Suppressor macrophage (primary cell): ENCODE results near the gene OR51A2.
"Not testable (repeated sequence)": the region's sequence is repeated elsewhere in the genome, so short reads cannot be mapped to it uniquely, and the experiment has no call there.

Experiments used
- DNase-seq, 4 experiments: peaks; one replicate each; pipeline ENCODE4 v3.0.0-alpha.2; 2020 to 2022
- total RNA-seq, 17 experiments: gene quantifications; one replicate each; lab custom pipeline; 2026; ENCODE audit warnings: mixed read lengths in 6 of 17, inconsistent platforms in 3 of 17; lab: John Stamatoyannopoulos, UW

OR51A2 gene, protein sequence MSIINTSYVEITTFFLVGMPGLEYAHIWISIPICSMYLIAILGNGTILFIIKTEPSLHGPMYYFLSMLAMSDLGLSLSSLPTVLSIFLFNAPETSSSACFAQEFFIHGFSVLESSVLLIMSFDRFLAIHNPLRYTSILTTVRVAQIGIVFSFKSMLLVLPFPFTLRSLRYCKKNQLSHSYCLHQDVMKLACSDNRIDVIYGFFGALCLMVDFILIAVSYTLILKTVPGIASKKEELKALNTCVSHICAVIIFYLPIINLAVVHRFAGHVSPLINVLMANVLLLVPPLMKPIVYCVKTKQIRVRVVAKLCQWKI
- total RNA-seq = 0 reads per million in 17 experiments

DNA sequence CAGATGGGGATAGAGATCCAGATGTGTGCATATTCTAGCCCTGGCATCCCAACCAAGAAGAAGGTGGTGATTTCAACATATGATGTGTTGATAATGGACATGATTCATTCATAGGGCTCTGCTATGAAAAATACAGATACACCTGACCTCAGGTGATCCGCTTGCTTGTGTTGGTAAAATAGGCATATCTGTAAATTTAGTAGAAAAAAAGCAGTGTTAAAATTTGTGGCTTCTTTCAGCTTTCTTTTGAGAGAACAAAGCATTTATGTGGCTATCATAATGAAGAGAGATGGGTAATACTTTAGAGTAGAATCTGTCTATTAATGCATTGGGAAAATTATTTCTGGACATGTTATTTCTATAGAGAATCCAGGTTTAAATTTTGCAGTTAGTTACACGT is at the start of gene OR51A2:
OR51A2 (minus strand) TSS at position 101 of the 400 bp plus-strand sequence; CDS start at position 101, 0 bp downstream.
- DNase-seq = not testable (repeated sequence)

- peak; percentile 51 to 74 (median 54) for DNase-seq
These were observed 49.1 kb upstream of the OR51A2 start for GRCh38 chr11:5004424-5005274.

- no peak for DNase-seq
These were observed 39.0 kb upstream of the OR51A2 start, which contains the start of gene OR51L1 for GRCh38 chr11:4994551-4994950. Gene OR51L1 (plus strand): TSS chr11:4994851. CDS start chr11:4998983, 4,132 bp downstream.

DNA sequence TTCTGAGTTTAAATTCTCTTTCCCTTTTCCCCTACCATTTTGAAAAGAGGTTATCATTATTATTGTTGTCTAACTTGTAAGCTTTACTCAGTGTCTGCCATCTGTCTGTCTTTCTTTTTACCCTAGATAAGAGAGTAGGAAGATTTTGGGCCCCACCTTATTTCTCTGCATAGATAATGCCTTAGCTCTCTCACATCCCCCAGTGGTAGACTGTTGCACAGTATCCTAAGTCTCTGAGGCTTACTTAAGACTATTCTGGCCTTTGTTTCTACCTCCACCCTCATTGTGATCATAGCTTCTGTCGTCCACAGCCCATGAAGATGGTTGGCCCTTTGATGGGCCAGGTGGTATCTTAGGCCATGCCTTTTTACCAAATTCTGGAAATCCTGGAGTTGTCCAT is 35.5 kb upstream of the OR51A2 start:
- DNase-seq = no peak

GRCh38 chr11:4983841-4984240 is 28.3 kb upstream of the OR51A2 start:
- DNase-seq = no peak

DNA sequence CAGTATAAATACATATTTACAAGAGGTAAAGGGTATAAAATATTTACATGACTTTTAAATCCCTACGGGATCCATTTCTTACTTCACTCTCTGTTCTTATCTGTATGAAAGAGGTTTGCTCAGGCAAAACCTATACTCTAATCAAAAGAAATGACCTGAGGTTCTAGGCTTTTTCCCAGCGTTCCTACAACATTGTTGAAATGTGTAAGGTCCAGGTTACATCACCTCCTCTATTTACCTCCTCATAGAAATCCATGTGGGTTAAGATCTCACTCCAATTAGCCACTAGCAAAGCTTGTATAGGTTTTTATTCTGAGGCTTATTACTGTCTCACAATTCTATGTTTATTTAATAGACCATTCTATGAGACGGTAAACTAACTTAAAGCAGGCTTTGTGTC is 27.2 kb upstream of the OR51A2 start:
- no peak for DNase-seq

GRCh38 chr11:4979036-4979435 is 23.5 kb upstream of the OR51A2 start:
- no peak for DNase-seq

- no peak for DNase-seq
These were observed 19.9 kb upstream of the OR51A2 start for GRCh38 chr11:4975436-4975835.

DNA sequence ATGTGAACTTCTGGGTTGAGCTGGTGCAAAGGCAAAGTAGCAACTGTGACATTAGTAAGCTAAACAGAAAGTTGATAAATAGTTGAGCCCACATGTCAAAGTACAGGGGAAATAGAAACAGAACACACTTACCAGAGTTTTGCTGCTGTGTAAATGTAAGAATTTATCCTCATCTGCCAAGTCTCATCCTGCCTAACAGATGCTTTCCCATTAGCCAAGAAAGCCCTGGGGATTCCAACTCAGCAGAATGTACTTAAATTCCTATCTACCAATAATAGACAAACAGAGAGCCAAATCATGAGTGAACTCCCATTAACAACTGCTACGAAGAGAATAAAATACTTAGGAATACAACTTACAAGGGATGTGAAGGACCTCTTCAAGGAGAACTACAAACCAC is 7.3 kb upstream of the OR51A2 start:
- no peak for DNase-seq

- no peak for DNase-seq
These were observed 5.4 kb upstream of the OR51A2 start for GRCh38 chr11:4960877-4961276.

GRCh38 chr11:4957396-4957795 is 1.9 kb upstream of the OR51A2 start:
- DNase-seq = no peak

DNA sequence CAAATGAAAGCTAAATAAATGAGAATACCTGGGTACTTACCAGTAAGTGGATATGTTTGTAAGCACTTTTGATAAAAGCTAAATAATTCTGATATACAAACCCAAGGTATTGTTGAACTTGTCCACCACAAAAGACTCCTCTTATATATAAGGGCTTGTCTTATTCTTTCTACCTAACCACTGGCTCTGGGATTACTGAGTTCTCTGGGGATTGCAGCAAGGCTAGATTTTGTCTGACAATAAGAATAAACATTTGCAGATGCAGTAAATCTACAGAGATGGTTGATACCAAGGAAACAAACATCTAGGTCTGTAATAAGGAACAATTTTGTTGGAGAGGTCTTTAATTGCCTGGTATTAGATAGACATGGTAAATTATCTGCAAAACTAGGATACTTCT is 8.0 kb downstream of the OR51A2 start, which contains the start of gene OR51A4:
OR51A4 (minus strand) TSS at position 101 of the 400 bp plus-strand sequence. CDS start 505 bp downstream, outside the sequence.
- no peak for DNase-seq

GRCh38 chr11:4936745-4937144 is 18.8 kb downstream of the OR51A2 start:
- DNase-seq = no peak

DNA sequence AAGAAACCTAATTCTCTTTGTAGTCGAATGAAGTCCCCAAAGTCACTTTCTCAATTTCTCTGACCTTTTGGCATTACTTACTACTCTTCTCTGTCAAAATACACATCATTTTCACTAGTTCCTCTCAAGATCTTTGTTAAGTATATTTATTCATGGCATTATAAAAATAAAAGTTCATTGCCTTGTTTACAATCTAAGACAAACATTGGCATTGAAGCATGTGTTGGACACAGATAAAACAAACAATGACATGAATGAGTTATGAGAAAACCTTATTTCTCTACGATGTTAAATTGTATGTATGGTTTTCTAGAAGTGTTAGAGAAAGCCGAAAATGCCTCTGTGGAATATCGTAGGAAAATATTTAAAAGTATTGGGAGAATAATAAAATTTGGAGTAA is 22.8 kb downstream of the OR51A2 start:
- no peak for DNase-seq

DNA sequence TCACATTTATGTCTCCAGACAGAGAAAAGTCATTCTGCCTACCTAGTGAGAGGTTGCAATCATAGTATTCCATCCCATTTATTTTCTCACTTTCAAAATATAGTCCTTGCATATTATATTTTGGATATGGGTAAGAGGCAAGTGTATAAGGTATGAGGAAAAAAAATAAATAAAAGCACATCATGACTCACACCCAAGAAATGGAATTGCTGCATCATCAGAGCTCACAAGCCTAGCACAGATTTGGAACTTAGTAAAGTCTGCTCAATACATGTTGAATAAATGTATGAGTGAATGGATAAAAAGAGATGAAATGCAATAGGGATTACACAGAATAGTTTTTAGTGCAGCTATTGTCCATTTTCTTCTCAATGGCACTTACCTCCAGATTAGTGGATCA is 28.9 kb downstream of the OR51A2 start:
- no peak for DNase-seq

GRCh38 chr11:4924239-4924638 is 31.3 kb downstream of the OR51A2 start, which contains the start of gene OR51G1:
Gene OR51G1 (minus strand): TSS chr11:4924339. CDS start chr11:4924339, 0 bp downstream.
- DNase-seq = no peak

DNA sequence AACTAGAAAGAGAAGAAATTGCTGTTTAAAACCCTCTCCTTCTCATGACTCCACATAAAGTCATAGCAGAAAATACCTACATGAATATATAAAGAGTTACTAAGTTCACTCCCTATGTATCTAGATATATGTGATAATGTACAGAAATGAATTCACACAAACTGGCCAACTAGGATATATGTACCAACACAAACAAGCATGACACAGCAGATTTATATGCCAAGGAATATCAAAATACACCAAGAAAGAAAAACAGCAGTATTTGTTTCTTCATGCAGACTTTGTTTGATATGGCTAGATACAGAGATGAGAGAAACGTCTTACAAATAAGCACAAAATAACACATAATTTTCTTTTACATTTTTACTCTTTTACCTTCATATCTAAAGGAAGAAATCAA is 33.2 kb downstream of the OR51A2 start:
- DNase-seq = no peak

GRCh38 chr11:4921796-4922195 is 33.7 kb downstream of the OR51A2 start:
- DNase-seq = no peak

- no peak for DNase-seq
These were observed 36.3 kb downstream of the OR51A2 start, which contains the start of gene OR51G2 for GRCh38 chr11:4919250-4919649. Gene OR51G2 (minus strand): TSS chr11:4919350. CDS start chr11:4915663, 3,687 bp downstream.

DNA sequence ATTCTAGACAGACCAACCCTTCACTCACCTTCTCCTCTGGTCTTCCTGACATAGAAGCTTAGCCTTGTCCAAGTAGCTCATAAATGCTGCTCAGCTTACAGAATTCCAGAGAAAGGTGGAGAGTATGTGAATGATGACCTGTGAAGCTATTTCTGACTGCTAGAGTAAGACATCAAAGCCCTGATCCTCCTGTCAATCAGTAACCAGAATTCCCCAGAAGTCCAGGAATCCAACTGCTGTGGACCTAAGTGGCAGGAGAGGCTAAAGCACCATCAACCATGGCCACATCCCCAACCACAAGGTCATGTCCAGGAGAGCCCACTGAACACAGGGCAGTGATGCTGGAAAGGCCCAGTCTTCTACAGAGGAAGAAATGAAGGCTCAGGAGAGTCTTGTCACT is 38.9 kb downstream of the OR51A2 start:
- DNase-seq = no peak
